HG03045 (cell line): ENCODE measurements around the gene NDEL1.

Source experiments
- ATAC-seq: cut with Tn5 transposase; IDR thresholded peaks from one replicate; pipeline ENCODE4 v1.9.1; 2021; ENCODE audit warnings: mild to moderate bottlenecking, moderate library complexity; ENCODE audit not compliant: unreplicated experiment

The NDEL1 gene

GRCh38 chr17:8455665-8456209 lies 20.1 kb downstream of the NDEL1 start:
- ATAC-seq = no peak

- ATAC-seq = no peak
These were observed 22.4 kb downstream of the NDEL1 start for GRCh38 chr17:8458128-8458527.

GRCh38 chr17:8459107-8459506 lies 23.4 kb downstream of the NDEL1 start:
- no peak for ATAC-seq

- ATAC-seq = no peak
These were observed 24.1 kb downstream of the NDEL1 start for GRCh38 chr17:8459831-8460230.

- ATAC-seq = no peak
These were observed 26.9 kb downstream of the NDEL1 start for GRCh38 chr17:8462564-8462963.

GRCh38 chr17:8463099-8463498 lies 27.4 kb downstream of the NDEL1 start:
- no peak for ATAC-seq

GRCh38 chr17:8464941-8465340 lies 29.3 kb downstream of the NDEL1 start:
- no peak for ATAC-seq

DNA sequence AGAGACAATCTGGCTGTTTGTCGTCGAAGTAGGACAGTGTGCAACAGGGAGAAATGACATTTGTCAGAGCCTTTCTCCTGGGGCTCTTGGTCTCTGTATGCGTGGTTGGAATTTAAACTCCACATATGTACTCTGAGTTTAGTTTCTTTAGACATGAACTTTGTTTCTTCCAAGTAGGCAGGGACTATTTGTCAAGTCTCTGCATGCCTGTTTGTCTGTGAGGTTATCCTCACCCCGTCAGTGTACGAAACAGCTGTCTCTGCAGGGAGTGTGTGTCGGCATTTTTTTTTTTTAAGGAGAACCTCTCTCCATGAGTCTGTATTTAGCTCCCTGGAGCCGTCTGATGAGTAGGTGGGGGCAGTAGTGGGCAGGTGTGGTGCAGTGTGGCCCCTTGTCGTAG lies 29.7 kb downstream of the NDEL1 start:
- ATAC-seq = no peak

DNA sequence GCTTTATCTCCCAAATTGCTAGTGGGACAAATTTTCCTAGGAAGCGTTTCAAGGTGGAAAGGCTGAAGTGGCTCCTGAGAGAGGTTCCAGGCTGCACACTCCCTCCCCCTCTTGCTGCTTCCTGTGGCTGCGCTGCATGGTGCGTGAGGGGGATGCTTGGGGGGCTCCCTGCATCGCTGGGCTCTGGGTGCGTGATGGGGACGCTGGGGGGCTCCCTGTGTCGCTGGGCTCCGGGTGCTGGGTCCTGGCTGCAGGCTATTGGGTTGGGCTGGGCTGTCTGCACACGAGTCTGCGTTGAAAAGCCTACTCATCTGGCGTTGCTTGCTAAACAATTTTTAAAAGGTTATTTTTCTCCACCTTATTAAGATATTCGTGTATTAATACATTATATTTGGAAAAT lies 30.1 kb downstream of the NDEL1 start:
- no peak for ATAC-seq

DNA sequence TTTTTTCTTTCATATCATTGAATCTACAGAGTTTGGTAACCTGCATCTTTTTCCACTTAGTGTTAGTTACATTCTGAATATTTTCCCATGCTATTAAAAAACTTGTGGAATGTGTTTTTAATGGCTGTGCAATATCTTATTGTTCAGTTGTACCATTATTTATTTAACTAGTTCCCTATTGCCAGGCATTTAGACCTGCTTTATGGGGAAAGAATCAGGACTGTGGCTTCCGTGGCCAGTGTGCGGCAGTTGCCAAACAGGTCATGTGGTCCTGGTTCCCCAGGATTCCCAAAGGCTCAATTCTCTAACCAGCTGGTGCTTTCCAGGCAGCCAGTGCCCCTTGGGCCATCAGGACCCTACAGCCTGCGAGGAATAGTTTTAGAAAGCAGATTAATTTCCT lies 30.8 kb downstream of the NDEL1 start:
- ATAC-seq = no peak

DNA sequence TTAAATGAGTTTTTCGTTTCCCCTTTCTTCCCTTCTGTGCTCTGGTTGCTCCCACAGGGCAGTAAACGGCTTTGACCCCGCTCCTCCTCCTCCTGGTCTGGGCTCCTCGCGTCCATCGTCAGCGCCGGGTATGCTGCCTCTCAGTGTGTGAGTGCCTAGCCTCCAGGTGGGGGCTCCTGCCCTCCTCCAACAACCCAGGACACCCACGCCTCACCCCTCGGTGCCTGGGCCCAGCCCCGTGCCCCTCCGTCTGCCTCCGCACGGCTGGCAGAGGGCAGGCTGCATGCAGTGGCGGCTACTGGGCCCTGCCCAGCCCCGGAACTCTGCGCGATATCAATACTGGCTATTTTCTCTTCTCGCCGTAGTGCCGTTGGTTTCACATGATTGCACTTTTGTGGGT lies 31.2 kb downstream of the NDEL1 start:
- no peak for ATAC-seq

DNA sequence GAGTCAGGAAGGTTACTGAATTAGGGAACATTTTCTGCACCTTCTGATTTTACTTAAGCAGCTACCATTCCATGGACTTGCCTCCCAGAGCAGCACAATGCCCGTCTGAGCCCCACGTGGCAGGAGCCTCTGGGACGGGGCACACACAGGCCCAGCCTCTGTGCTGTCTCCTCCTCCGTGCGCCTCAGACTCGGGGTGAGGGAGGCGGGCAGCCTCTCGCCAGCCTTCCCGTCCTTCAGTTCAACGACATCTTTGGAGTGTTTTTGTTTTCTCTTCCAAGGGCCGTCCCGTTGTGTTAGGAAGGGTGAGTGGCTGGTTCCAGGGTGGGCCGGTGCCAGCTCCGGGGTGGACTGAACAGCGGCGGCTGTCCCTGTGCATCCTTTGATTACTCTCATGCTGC lies 31.8 kb downstream of the NDEL1 start:
- no peak for ATAC-seq

DNA sequence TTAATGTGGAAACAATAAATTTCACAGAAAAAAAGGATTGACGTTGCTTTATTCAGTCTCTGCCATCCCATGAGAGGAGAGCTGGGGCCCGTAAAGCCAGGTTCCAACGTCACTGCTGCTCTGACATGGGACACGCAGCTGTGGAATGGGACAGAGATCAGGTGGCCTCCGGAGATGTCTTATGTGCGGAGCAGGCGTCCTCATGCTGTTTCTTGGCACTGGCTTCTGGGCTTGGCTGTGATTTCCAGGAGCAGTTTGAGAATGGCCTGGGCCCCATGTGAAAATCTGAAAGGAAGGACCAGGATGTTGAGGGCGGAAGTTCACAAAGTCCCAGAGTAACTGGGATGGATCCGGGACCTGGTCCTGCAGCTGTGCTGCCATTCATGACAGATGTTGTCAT lies 32.4 kb downstream of the NDEL1 start:
- ATAC-seq = no peak

GRCh38 chr17:8468980-8469379 lies 33.3 kb downstream of the NDEL1 start:
- ATAC-seq = no peak

DNA sequence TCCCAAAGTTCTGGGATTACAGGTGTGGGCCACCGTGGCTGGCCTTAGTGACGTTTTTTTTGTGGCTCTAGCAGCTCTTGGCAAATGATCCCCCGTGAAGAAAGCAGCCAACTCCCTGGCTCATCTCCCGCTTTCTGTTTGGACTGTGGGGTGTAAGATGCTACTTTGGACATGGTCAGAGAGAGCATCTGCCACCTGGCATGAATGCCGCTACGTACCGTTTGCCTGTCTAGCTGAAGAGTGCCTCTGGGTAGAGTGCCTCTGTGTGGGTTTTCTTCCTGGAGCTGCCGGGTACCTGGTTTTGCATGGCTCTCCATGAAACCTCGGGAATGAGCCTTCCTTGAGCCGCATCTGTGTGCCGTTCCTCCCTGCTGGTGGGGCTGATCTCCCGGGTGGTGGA lies 34.3 kb downstream of the NDEL1 start:
- ATAC-seq = no peak

- no peak for ATAC-seq
These were observed 34.9 kb downstream of the NDEL1 start for GRCh38 chr17:8470447-8471047.

DNA sequence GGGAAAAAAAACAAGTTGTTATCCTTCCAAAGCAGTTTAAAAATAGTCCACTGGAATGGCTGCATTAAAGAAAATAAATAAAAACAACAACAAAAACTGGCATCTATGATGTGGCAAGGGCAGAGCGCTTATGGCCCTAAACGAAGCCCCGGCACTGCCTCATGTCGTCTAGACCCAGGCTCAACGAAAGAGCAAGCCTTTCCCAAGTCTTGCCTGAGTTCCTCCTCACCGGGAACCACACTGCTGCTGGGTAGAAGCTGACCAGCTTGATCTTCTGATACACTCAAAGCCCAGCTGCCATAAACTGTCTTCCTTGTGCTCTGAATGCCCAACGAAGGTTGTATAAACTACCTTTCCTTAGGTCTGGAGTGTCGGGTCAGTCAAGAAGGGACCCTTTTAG lies 37.0 kb downstream of the NDEL1 start:
- no peak for ATAC-seq

GRCh38 chr17:8473451-8474192 lies 37.9 kb downstream of the NDEL1 start:
- ATAC-seq = no peak

- ATAC-seq = no peak
These were observed 39.1 kb downstream of the NDEL1 start for GRCh38 chr17:8474826-8475225.

GRCh38 chr17:8475227-8475626 lies 39.5 kb downstream of the NDEL1 start:
- ATAC-seq = no peak

- ATAC-seq = no peak
These were observed 40.1 kb downstream of the NDEL1 start for GRCh38 chr17:8475781-8476180.

DNA sequence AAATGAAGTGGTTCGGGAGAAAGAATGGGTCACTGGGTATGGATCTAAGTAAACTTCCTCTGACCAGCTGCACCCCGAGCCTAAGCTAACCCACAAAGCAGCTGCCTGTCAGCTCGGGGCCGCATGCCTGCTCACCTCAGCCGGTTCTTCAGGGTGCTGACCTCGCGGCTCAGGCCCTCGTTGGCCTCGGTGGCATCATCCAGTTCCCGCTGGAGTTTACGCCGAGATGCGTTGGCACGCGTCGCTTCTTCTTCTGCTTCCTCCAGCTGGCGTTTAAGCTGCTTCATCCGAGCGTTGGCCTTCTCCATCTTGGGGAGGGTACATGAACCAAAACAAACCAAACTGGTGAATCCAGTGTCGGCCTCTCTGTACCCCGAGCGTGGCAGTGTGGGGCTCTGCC lies 41.1 kb downstream of the NDEL1 start:
- ATAC-seq = no peak

GRCh38 chr17:8477171-8477570 lies 41.5 kb downstream of the NDEL1 start:
- ATAC-seq = no peak
